Stomach (tissue), 9 donors: ENCODE measurements around the gene B4GALT6. TPM values are rescaled to one million over a fixed set of nuclear protein-coding genes. Genes with fewer than 3 reads are reported as not detected.
A peak's percentile ranks its signal among the peaks of the same experiment; 100 is the strongest.

Experiments used
- DNase-seq, 2 donors: peaks; one replicate each; pipeline versions ENCODE4 v3.0.0 to v3.0.0-alpha.2; 2013 to 2019
- H3K27ac ChIP-seq, 5 donors: fragments of 200-600 bp in 4 of 5; sonication (generic) in 4 of 5; one replicate each; pipeline ENCODE4 v1.5.1; 2013 to 2019; ENCODE audit warnings: mild to moderate bottlenecking in 1 of 5, moderate library complexity in 1 of 5
- H3K27me3 ChIP-seq, 3 donors: fragments of 200-600 bp; sonication (generic); one replicate each; pipeline ENCODE4 v1.5.1; 2017 to 2019; ENCODE audit warnings: mixed run types in 1 of 3
- H3K36me3 ChIP-seq, 4 donors: fragments of 200-600 bp; sonication (generic); 1 replicate in 3 of 4; 2 replicates in 1 of 4; pipeline ENCODE4 v1.5.1; 2016 to 2019
- H3K4me1 ChIP-seq, 4 donors: fragments of 200-600 bp; sonication (generic); one replicate each; pipeline ENCODE4 v1.5.1; 2016 to 2019
- H3K4me3 ChIP-seq, 4 donors: fragments of 200-600 bp; sonication (generic) in 3 of 4; one replicate each; pipeline ENCODE4 v1.5.1; 2016 to 2019; ENCODE audit warnings: mild to moderate bottlenecking in 1 of 4
- H3K9me3 ChIP-seq, 4 donors: fragments of 200-600 bp; sonication (generic); one replicate each; pipeline ENCODE4 v1.5.1; 2016 to 2019
- EP300 ChIP-seq: sonication (generic); formaldehyde crosslinking; IDR thresholded peaks from one replicate; pipeline ENCODE4 v1.6.1; 2017; ENCODE audit warnings: antibody characterized with exemption
- POLR2A ChIP-seq, 4 donors: fragments of 450-650 bp; IDR thresholded peaks; one replicate each; pipeline ENCODE4 v1.6.1; 2016; ENCODE audit warnings: antibody characterized with exemption in 4 of 4, control low read depth in 2 of 4, mild to moderate bottlenecking in 1 of 4, moderate library complexity in 1 of 4
- POLR2AphosphoS5 ChIP-seq, 3 donors: sonication (generic); formaldehyde crosslinking; IDR thresholded peaks; one replicate each; pipeline ENCODE4 v1.6.1; 2016; ENCODE audit warnings: antibody characterized with exemption in 3 of 3
- WGBS, 5 donors: extraction: QIAGEN DNeasy Blood & Tissue Kit in 3 of 5; methylation state at CpG; one replicate each; pipeline versions ENCODE4 v1.1.5 to v1.1.7; 2013 to 2018; 5-methylcytosine and 5-hydroxymethylcytosine counted together
- intact Hi-C: fragments of 100-400 bp; cut with DNase I; formaldehyde crosslinking; loops from one replicate; pipeline ENCODE4 v1.15.1; 2023; ENCODE audit warnings: low total_unique reads
- polyA plus RNA-seq, 3 donors: library from polyadenylated mRNA; stranded (reverse); fragments of 200-250 nt; gene quantifications; one replicate each; pipeline ENCODE4 v1.2.3, GENCODE V29; 2013
- total RNA-seq, 5 donors: library from RNA; depleted of rRNA; stranded (reverse); fragments of >200 nt; gene quantifications; one replicate each; pipeline versions ENCODE4 v1.1.0 to v1.2.3, GENCODE V29; 2014 to 2016
- TF ChIP-seq, protein P1 (sequence below), 7 experiments: fragments of 450-650 bp in 4 of 7; fragments of 200-600 bp in 3 of 7; sonication (generic) in 3 of 7; IDR thresholded peaks; one replicate each; pipeline ENCODE4 v1.5.1; 2016 to 2019; ENCODE audit warnings: antibody characterized with exemption in 7 of 7, control low read depth in 2 of 7, mild to moderate bottlenecking in 1 of 7
- donor health status: healthy with polysubstance abuse.
- donor health status: Bipolar disorder and iron deficiency.
- donor health status: healthy.

B4GALT6 gene
- total and polyA plus RNA-seq, 8 donors: 0.45 to 8.4 (median 1.3) TPM; not detected in 1

DNA sequence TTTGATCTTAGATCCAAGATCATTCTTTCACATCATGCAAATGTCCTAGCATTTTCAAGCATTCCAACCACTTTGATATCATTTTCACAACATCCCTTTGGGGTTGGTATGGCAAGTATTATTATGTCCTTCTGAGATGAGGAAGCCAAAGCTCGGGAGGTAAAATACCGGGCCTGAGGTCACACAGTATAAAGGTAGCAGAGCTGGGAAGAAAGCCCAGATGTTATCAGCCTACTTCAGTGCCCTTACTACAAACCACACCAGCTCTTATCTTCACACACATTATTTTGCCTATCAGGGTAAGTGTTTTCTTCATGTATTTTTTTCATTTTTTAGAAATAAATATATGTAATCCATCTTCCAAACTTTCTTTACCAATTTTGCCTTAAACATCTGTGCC is 4.2 kb upstream of the B4GALT6 start:
- TF ChIP-seq, protein P1, sequence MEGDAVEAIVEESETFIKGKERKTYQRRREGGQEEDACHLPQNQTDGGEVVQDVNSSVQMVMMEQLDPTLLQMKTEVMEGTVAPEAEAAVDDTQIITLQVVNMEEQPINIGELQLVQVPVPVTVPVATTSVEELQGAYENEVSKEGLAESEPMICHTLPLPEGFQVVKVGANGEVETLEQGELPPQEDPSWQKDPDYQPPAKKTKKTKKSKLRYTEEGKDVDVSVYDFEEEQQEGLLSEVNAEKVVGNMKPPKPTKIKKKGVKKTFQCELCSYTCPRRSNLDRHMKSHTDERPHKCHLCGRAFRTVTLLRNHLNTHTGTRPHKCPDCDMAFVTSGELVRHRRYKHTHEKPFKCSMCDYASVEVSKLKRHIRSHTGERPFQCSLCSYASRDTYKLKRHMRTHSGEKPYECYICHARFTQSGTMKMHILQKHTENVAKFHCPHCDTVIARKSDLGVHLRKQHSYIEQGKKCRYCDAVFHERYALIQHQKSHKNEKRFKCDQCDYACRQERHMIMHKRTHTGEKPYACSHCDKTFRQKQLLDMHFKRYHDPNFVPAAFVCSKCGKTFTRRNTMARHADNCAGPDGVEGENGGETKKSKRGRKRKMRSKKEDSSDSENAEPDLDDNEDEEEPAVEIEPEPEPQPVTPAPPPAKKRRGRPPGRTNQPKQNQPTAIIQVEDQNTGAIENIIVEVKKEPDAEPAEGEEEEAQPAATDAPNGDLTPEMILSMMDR (IDR thresholded peaks at IDR 0.05): no peak
- TF ChIP-seq POLR2AphosphoS5 (IDR thresholded peaks at IDR 0.05) (no peak), POLR2A (IDR thresholded peaks at IDR 0.05) (no peak), EP300 (no peak)
- WGBS, 5 donors: 15 to 58% (median 29%) methylated on average over 2 of the region's 2 CpGs
- Histone ChIP-seq H3K36me3 (no peaks in the 10 kb centered on the region), H3K4me3 (no peak overlapping the region), H3K27ac (no peak overlapping the region), H3K9me3 (no peaks in the 10 kb centered on the region), H3K27me3 (no peaks in the 10 kb centered on the region), H3K4me1 (peaks cover 6 to 21% (median 14%) of the 10 kb centered on the region in 4 donors)
- intact Hi-C loops: no loop called here
- DNase-seq: no peak

DNA sequence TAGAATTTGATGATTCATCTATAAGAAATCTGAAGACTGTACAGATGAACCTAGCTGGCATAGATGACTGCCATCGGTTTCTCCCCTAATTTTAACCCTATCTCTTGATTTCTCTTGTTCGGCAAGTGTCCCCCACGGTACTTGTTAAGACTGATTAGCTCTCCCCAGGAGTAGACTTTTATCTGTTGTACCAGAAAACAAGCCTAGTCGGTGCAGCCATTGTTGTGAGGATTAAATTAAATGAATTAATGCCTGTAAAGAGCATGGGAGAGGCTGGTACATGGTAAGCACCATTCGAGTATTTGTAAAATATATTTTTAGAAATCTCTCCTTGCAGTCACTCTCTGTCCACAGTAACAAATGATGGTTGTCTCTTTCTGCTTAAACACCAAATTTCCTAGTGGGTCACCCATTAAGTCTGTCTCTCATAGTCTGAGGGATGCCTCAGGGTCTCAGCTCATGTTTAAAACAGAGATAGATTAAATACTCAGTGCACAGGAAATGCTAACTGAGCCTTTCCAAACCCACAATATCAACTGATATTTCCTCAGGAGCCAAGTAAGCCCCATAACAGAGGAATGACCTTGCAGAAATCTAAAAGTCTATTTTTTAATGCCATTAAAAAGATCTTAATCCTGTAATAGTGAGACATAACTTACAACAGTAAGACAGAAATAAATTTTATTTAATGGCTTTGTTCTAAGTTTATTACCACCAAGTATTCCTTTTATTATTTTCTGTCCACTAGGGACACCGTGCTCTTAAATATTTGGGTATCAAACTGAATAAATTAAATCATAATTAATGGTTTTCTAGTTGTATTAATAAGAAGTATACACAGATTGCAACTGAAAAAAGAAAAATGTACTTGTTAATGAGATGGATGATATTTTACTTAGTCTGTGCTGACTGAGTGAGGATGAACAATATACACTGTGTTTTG is 2.9 kb upstream of the B4GALT6 start:
- Histone ChIP-seq H3K9me3 (no peaks in the 10 kb centered on the region), H3K27me3 (no peaks in the 10 kb centered on the region), H3K27ac (no peak overlapping the region), H3K4me3 (no peak overlapping the region), H3K4me1 (peaks cover 6 to 21% (median 14%) of the 10 kb centered on the region in 4 donors), H3K36me3 (no peaks in the 10 kb centered on the region)
- TF ChIP-seq, protein P1 (IDR thresholded peaks at IDR 0.05): peak in 1 of 7 experiments; percentile 18
- TF ChIP-seq EP300 (no peak), POLR2AphosphoS5 (IDR thresholded peaks at IDR 0.05) (no peak)
- DNase-seq: no peak
- WGBS, 5 donors: 69 to 84% (median 74%) methylated on average over 6 of the region's 6 CpGs
- intact Hi-C loops: no loop called here

- no peak for TF ChIP-seq EP300
- TF ChIP-seq POLR2AphosphoS5 (IDR thresholded peaks at IDR 0.05): no peak
- TF ChIP-seq, protein P1 (IDR thresholded peaks at IDR 0.05): no peak
- TF ChIP-seq POLR2A (IDR thresholded peaks at IDR 0.05): no peak
- intact Hi-C loops: no loop called here
- Histone ChIP-seq H3K9me3 (no peaks in the 10 kb centered on the region), H3K4me3 (no peak overlapping the region), H3K27me3 (no peaks in the 10 kb centered on the region), H3K27ac (no peak overlapping the region), H3K4me1 (peaks cover 6 to 21% (median 14%) of the 10 kb centered on the region in 4 donors), H3K36me3 (no peaks in the 10 kb centered on the region)
- DNase-seq: no peak
Observed at GRCh38 chr18:31686572-31686971, 2.2 kb upstream of the B4GALT6 start.

GRCh38 chr18:31685097-31686082 is 1.0 kb upstream of the B4GALT6 start:
- intact Hi-C loops: no loop called here
- H3K27me3 ChIP-seq: no peaks in the 10 kb centered on the region
- 1 to 8% (median 2%) methylated on average over 23 to 115 of the region's 115 CpGs for WGBS, 5 donors

More at GRCh38 chr18:31685097-31686082, 1.0 kb upstream of the B4GALT6 start:
- H3K4me3 ChIP-seq: peak overlapping the region; percentile 64 to 87 (median 70)
- H3K4me1 ChIP-seq: peaks cover 8 to 26% (median 19%) of the 10 kb centered on the region in 4 donors
- H3K36me3 ChIP-seq: no peaks in the 10 kb centered on the region
- H3K27ac ChIP-seq: peak overlapping the region; percentile 79 to 89 (median 84)
- peak; percentile 70 to 93 for DNase-seq
- no peaks in the 10 kb centered on the region for H3K9me3 ChIP-seq
- TF ChIP-seq, protein P1 (IDR thresholded peaks at IDR 0.05): peak in 3 of 7 experiments; percentile 29 to 47 (median 45)
- TF ChIP-seq POLR2A (IDR thresholded peaks at IDR 0.05) (no peak), EP300 (no peak), POLR2AphosphoS5 (IDR thresholded peaks at IDR 0.05) (peak in 2 of 3 donors; percentile 7 to 49)
